Measurements from ENCODE around the gene SLC4A7.
"Not testable (repeated sequence)": the region's sequence is repeated elsewhere in the genome, so short reads cannot be mapped to it uniquely, and the experiment has no call there.

Gene SLC4A7

DNA sequence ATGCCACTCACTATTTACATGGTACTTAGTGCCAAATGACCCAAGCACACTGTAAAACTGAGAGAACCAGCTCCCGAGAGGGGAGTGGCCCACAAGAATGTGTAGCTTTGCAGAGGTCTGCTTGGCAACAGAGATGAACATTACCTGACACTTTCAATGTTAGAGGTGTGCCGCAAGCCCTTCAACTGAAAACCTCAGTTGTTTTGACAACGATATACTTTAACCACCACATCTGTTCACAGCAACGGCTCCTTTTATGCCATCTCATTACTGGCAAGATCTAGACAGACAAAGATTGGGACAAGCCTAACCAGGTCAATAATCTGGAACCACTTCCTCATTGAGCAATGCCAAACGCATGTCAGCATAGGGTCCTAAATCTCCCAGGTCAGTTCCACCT is 138.7 kb downstream of the SLC4A7 start:
- in situ Hi-C loops (cut with HindIII; ENCODE audit: low pct_ligation_motif_present, low pct_unique_long_range_greater_than_20kb, low sequenced_read_pairs), result no loop called here
- no peak for DNase-seq

DNA sequence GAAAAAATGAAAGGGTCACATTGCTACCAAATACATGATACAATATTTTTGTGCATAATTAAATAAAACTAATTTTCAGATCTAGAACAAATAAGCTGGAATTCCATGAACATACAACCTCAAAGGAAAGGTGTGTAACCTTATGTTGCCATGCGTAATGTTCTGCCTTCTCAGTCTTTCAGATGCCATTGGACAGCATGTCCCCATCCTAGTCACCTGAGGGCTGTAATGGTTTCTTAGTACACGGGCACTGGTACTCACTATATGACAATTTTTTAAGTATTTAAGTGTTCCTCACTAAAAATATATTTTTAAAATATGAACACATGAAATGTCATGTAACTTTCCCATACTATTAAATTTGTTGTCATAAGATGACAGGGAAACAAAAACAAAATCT is 139.1 kb downstream of the SLC4A7 start:
- in situ Hi-C loops (cut with HindIII; ENCODE audit: low pct_ligation_motif_present, low pct_unique_long_range_greater_than_20kb, low sequenced_read_pairs), result no loop called here
- no peak for DNase-seq

DNA sequence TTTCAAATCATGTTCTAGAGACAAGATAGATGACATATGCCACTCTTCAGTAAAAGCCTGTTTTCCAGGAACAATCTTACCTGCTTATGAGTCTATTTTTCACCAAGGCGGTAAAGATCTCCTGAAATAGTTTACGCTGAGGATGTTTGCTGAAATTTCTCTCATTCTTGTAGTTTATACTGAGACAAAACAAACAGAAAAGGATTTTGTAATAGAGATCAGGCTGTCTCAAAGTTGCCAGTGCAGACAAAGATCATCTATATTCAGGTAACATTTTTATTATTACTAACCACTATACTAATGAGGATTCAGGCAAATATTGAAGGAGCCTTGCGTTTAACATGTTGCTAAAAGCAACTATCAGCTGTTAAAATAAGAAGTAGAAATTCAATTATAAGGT is 140.0 kb downstream of the SLC4A7 start:
- in situ Hi-C loops (cut with HindIII; ENCODE audit: low pct_ligation_motif_present, low pct_unique_long_range_greater_than_20kb, low sequenced_read_pairs), result no loop called here
- no peak for DNase-seq

DNA sequence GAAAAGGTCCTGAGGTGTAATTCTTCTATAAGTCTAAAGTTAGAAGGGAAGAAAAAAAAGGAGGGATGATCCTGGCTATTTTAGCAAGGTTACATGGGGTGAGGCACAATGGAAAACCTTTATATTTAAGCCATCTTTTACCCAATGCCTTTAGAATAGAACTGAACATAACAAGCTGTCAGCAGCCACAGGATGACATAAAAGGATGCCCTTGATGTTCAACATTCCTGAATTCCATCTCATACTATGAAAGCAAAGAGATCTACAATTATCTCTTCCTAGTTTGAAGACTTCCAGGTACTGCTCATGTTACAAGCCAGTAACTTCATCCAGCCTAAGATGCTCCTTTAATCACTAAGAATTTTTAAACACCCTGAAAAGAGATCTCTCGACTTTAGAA is 141.9 kb downstream of the SLC4A7 start:
- in situ Hi-C loops (cut with HindIII; ENCODE audit: low pct_ligation_motif_present, low pct_unique_long_range_greater_than_20kb, low sequenced_read_pairs), result no loop called here
- no peak for DNase-seq

DNA sequence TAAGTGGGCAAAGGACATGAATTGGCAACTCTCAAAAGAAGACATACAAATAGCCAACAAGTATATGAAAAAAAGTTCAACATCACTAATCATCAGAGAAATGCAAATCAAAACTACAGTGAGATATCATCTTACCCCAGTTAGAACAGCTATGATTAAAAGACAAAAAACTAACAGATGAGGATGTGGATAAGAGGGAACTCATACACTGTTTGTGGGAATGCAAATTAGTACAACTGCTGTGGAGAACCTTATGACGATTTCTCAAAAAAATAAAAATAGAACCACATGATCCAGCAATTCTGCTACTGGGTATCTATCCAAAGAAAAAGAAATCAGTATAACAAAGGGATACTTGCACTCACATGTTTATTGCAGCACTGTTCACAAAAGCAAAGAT is 143.7 kb downstream of the SLC4A7 start:
- DNase-seq, result no peak
- in situ Hi-C loops (cut with HindIII; ENCODE audit: low pct_ligation_motif_present, low pct_unique_long_range_greater_than_20kb, low sequenced_read_pairs), result no loop called here

DNA sequence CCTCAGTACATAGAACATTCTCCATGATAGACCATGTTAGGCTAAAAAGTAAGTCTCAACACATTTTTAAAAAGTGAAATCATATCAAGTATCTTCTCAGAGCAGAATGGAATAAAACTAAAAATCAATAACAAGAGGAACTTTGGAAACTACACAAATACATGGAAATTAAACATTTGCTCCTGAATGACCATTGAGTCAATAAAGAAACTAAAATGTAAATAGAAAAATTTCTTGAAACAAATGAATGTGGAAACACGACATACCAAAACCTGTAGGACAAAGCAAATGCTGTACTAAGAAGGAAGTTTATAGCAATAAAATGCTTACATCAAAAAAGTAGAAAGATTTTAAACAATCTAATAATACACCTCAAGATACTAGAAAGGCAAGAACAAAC is 148.6 kb downstream of the SLC4A7 start:
- in situ Hi-C loops (cut with HindIII; ENCODE audit: low pct_ligation_motif_present, low pct_unique_long_range_greater_than_20kb, low sequenced_read_pairs), result no loop called here
- no peak for DNase-seq

DNA sequence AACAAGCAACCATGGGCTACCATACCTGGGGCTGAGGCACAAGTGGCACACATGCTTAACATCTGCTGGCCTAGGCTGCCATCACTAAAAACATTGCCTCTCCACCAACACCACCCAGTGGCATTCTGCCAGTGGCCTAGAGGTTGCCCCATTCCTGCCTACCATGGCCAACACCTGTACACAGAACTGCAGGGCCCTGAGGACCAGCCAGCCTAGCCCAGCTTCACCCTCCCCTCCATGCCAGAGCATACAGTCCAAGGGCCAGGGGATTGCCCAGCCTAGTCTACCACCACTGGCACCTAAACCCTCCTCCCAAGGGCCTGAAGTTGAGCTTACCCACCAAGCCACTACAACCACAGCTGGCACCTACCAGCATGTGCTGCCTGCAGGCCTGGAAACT is 150.3 kb downstream of the SLC4A7 start:
- DNase-seq, result no peak
- in situ Hi-C loops (cut with HindIII; ENCODE audit: low pct_ligation_motif_present, low pct_unique_long_range_greater_than_20kb, low sequenced_read_pairs), result no loop called here

DNA sequence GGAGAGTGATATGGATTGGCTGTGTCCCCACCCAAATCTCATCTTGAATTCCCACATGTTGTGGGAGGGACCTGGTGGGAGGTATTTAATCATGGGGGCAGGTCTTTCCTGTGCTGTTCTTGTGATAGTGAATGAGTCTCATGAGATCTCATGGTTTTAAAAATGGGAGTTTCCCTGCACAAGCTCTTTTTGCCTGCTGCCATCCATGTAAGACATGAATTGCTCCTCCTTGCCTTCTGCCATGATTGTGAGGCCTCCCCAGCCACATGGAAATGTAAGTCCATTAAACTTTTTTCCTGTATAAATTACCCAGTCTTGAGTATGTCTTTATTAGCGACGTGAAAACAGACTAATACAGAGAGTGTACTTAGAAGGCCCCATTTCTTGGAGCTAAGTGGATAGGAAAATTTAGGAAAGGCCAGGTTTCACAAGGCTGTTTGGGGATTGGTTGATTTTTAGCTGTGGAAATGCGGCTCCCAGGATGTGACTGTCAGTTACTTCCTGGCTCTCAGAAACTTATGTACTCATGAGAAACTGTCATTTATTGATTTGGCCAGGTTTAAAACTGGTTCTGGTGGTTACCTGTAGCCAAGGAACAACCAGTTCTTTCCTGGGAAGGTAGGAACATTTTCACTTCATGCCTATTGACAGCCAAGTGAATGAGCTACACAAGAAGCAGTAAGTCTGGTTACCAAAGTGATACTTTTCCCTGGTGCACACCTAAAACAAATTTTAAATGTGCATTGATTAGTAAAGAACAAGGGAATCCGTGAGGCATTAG is 155.0 kb downstream of the SLC4A7 start:
- in situ Hi-C loops (cut with HindIII; ENCODE audit: low pct_ligation_motif_present, low pct_unique_long_range_greater_than_20kb, low sequenced_read_pairs); DNase-seq: not testable (repeated sequence)

DNA sequence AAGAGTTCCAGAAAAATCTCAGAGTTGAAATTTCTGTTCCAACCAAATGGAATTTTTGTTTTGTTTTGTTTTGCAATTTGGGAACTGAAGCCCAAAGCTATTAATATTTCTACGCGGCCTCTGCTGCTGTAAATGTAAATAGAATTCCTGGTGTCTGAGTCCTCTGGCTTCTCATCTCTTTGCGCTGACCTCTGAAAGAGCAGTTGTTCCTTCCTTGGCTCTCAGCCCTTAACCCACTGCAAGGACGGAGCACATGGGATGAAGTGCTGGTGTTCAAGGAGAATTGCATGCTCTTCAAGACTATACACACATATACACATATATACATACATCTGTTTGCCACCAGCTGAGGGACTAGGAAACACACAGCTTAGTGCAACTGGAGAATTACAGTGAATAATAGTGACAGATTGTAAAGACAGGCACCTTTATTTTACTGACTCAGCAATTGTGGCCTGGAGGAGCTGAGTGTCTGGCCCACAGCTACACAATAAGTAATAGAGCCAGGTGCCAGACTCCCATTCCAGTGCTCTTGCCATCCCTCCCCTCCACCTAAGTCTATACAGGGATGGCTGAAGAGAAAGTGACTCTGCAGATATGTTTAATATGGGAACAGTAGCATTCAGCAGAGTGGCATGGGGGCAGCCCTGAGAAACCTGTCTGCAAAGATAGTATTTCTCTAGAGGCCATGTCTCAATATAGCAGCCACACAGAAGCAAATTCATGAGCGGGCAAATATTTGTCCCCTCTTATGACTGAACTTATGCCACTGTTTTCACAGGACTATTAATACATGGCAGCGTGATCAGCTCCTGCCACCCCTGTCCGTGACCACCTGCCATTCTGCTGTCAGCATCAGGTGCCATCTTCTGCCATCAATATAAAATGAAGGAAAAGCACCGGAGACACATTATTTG is 157.3 kb downstream of the SLC4A7 start:
- no peak for DNase-seq
- in situ Hi-C loops (cut with HindIII; ENCODE audit: low pct_ligation_motif_present, low pct_unique_long_range_greater_than_20kb, low sequenced_read_pairs), result no loop called here

DNA sequence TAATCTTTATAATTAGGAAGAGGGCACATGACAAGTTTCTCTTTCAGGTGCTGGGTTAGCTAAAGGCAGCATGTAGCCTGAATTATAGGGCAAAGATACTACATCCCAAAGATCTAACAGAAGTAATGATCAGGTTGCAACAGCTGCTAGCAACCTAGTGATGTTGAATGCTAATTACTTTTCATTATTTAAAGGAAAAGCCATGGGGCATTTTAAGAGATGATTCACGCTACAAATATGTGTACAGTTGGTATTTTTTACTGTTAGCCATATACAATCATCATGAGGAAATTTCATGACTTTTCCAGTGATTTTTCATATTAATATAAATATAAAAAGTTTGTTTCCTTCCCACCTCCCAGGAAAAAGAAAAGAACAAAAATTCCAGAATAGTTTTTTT is 158.0 kb downstream of the SLC4A7 start:
- in situ Hi-C loops (cut with HindIII; ENCODE audit: low pct_ligation_motif_present, low pct_unique_long_range_greater_than_20kb, low sequenced_read_pairs), result no loop called here
- DNase-seq, result no peak

DNA sequence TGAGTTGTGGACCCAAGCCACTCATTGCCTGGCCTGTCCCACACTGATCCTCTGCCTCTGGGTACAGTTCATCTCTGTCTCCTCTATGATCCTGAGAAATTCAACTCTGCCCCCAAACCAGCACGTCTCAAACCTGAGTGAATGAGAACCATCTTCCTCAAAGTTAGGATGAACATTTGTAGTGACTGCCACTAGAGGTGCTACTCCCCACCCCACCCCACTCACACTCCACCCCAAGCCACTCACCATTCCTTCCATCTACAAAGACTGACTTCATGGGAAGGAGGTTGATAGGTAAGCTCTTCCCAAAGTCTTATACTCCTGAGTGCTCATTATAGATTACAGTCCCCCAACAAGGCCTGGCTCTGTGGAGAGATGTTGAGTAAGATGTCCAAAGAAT is 158.8 kb downstream of the SLC4A7 start:
- in situ Hi-C loops (cut with HindIII; ENCODE audit: low pct_ligation_motif_present, low pct_unique_long_range_greater_than_20kb, low sequenced_read_pairs), result no loop called here

DNA sequence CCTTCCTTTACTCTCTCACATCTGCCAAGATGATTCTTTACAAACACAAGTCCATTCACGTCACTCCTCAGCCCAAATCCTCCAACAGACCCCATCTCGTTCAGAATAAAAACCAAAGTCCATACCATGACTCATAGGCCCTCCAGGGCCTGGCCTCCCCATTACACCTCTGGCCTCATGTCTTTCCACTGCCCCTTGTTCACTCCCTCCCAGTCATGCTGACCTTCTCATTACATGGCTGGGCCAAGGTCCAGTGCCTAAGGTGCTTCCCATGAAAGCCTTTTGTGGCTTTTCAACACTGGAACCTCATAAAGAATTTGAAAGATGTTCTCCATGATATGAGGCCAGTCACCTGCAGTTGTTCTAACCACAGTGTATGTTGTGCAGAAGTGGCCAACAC is 159.5 kb downstream of the SLC4A7 start:
- DNase-seq, result no peak
- in situ Hi-C loops (cut with HindIII; ENCODE audit: low pct_ligation_motif_present, low pct_unique_long_range_greater_than_20kb, low sequenced_read_pairs), result no loop called here

More for the DNA sequence above, 158.8 kb downstream of the SLC4A7 start:
- DNase-seq, result no peak

DNA sequence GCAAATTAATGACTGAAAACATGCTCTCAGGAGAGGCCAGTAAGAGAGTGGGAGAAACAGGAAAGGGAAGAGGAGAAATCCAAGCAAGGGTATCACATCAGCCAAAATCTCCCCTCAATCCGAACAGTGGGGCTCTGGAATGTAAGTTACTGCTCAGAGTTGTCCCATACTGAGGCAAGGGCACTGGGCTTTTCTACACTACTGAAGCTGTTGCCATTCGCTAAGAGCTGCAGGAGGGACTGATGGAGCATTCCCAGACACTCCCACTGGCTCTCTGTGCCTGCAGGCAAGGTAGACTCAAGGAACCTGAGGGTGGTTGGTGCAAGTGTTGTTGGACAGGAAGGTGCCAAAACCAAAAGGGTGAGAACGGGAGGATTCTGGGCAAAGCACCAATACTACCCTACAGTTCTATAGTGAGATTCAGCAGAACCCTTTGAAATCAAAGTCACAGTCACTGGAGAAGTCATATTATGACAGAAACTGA is 161.1 kb downstream of the SLC4A7 start:
- in situ Hi-C loops (cut with HindIII; ENCODE audit: low pct_ligation_motif_present, low pct_unique_long_range_greater_than_20kb, low sequenced_read_pairs), result no loop called here
- no peak for DNase-seq

Measured in ACHN (cell line).